HepG2 (cell line): ENCODE data around the gene NFKB2. TPM values are rescaled to one million over a fixed set of nuclear protein-coding genes. Genes with fewer than 3 reads are reported as not detected.

Source experiments
- ARNT ChIP-seq: fragments of 450-650 bp; IDR thresholded peaks from 2 replicates; pipeline ENCODE4 v1.6.1; 2017
- CREB1 ChIP-seq, 2 experiments: fragments of 450-650 bp in 1 of 2; IDR thresholded peaks; 2 replicates each; pipeline ENCODE4 v1.6.1; 2016 to 2017; ENCODE audit warnings: control low read depth in 1 of 2, mild to moderate bottlenecking in 1 of 2, missing compliant biosample characterization in 1 of 2, missing genetic modification characterization in 1 of 2
- GABPA ChIP-seq, 2 experiments: IDR thresholded peaks; 2 replicates each; pipeline ENCODE4 v1.6.1; 2011 to 2016; ENCODE audit warnings: low read depth in 2 of 2, low read length in 1 of 2, missing biosample characterization in 1 of 2, missing genetic modification characterization in 1 of 2
- KDM4B ChIP-seq: sonication (generic); formaldehyde crosslinking; IDR thresholded peaks from 2 replicates; pipeline ENCODE4 v1.4.0; 2020; ENCODE audit warnings: missing genetic modification reagents
- KLF6 ChIP-seq: IDR thresholded peaks from 2 replicates; pipeline ENCODE4 v1.8.0; 2016; ENCODE audit warnings: missing biosample characterization, missing genetic modification reagents
- MEIS1 ChIP-seq: sonication (generic); formaldehyde crosslinking; IDR thresholded peaks from 2 replicates; pipeline ENCODE4 v1.9.0; 2021; ENCODE audit warnings: mild to moderate bottlenecking, missing genetic modification reagents, moderate library complexity, borderline replicate concordance
- MXD4 ChIP-seq: IDR thresholded peaks from 2 replicates; pipeline ENCODE4 v1.6.1; 2016; ENCODE audit warnings: mild to moderate bottlenecking, missing biosample characterization, missing genetic modification reagents
- POLR2A ChIP-seq, 2 experiments: IDR thresholded peaks; 2 replicates each; pipeline ENCODE4 v1.6.1; 2011; ENCODE audit warnings: low read depth in 2 of 2, low read length in 2 of 2, mild to moderate bottlenecking in 1 of 2, moderate library complexity in 1 of 2; ENCODE audit not compliant: insufficient read depth in 1 of 2
- SOX5 ChIP-seq: IDR thresholded peaks from 2 replicates; pipeline ENCODE4 v1.6.1; 2016; ENCODE audit warnings: borderline replicate concordance
- SSRP1 ChIP-seq: IDR thresholded peaks from 2 replicates; pipeline ENCODE4 v1.6.1; 2016; ENCODE audit warnings: control low read depth
- SYNCRIP ChIP-seq: fragments of 200-400 bp; formaldehyde crosslinking; IDR thresholded peaks from 2 replicates; pipeline ENCODE4 v1.6.1; 2018; ENCODE audit warnings: mild to moderate bottlenecking, low read depth, low read length; ENCODE audit not compliant: insufficient read depth
- TAF15 ChIP-seq: fragments of 200-400 bp; formaldehyde crosslinking; IDR thresholded peaks from one replicate; pipeline ENCODE4 v1.6.1; 2018; ENCODE audit warnings: mild to moderate bottlenecking, low read depth, low read length; ENCODE audit not compliant: poor library complexity, severe bottlenecking
- ZBTB1 ChIP-seq: sonication (generic); formaldehyde crosslinking; IDR thresholded peaks from 2 replicates; pipeline ENCODE4 v1.4.0; 2020; ENCODE audit warnings: missing genetic modification reagents, borderline replicate concordance
- ZMYM3 ChIP-seq: sonication (generic); formaldehyde crosslinking; IDR thresholded peaks from 2 replicates; pipeline ENCODE4 v1.5.1; 2020; ENCODE audit warnings: mild to moderate bottlenecking, missing genetic modification reagents
- ZNF20 ChIP-seq: sonication (generic); formaldehyde crosslinking; IDR thresholded peaks from 2 replicates; pipeline ENCODE4 v1.4.0; 2020; ENCODE audit warnings: mild to moderate bottlenecking, moderate library complexity, missing genetic modification reagents
- ZNF230 ChIP-seq: sonication (generic); formaldehyde crosslinking; IDR thresholded peaks from 2 replicates; pipeline ENCODE4 v1.4.0; 2020; ENCODE audit warnings: mild to moderate bottlenecking, missing genetic modification reagents
- ZNF33A ChIP-seq: sonication (generic); formaldehyde crosslinking; IDR thresholded peaks from 2 replicates; pipeline ENCODE4 v1.5.1; 2020; ENCODE audit warnings: missing genetic modification reagents, mild to moderate bottlenecking, moderate library complexity, borderline replicate concordance
- ZNF772 ChIP-seq: sonication (generic); formaldehyde crosslinking; IDR thresholded peaks from 2 replicates; pipeline ENCODE4 v1.5.0; 2020; ENCODE audit warnings: mild to moderate bottlenecking, missing genetic modification reagents
- ZNF850 ChIP-seq: sonication (generic); formaldehyde crosslinking; conservative IDR thresholded peaks from 2 replicates; pipeline ENCODE4 v1.9.0; 2021; ENCODE audit warnings: mild to moderate bottlenecking, missing genetic modification reagents
- polyA plus RNA-seq, 8 experiments: library from polyadenylated mRNA; depleted of rRNA in 3 of 8; stranded (reverse) in 7 of 8; unstranded in 1 of 8; fragments of >200 nt; fragmentation: Illumina TruSeq in 4 of 8; extraction: Trizol in 4 of 8; gene quantifications; 2 replicates each; pipeline versions ENCODE4 v1.2.1 to v1.2.3, GENCODE V29; 2011 to 2016; ENCODE audit warnings: low read depth in 4 of 8, missing spikeins in 1 of 8, mixed read lengths in 1 of 8; ENCODE audit not compliant: insufficient read depth in 1 of 8
- total RNA-seq, 5 experiments: library from RNA; depleted of rRNA; stranded (reverse); fragments of >200 nt; fragmentation: Illumina TruSeq; extraction: Trizol; gene quantifications; 2 replicates each; pipeline ENCODE4 v1.2.3, GENCODE V29; 2016; ENCODE audit warnings: low read depth in 1 of 5
- TF ChIP-seq, protein P1 (sequence below): sonication (generic); formaldehyde crosslinking; IDR thresholded peaks from 2 replicates; pipeline ENCODE4 v1.4.0; 2020; ENCODE audit warnings: missing genetic modification reagents
- TF ChIP-seq, protein P2 (sequence below): sonication (generic); formaldehyde crosslinking; IDR thresholded peaks from 2 replicates; pipeline ENCODE4 v1.8.0; 2022; ENCODE audit warnings: mild to moderate bottlenecking, missing genetic modification reagents
- TF ChIP-seq, protein P3 (sequence below): sonication (generic); formaldehyde crosslinking; IDR thresholded peaks from 2 replicates; pipeline ENCODE4 v1.4.0; 2020; ENCODE audit warnings: missing genetic modification reagents

NFKB2 gene
- total and polyA plus RNA-seq, 2 of the 13 experiments (the other 11 are each of a cell fraction or from before 2014, with no cell fraction given), result 7.7 to 12.5 TPM

DNA sequence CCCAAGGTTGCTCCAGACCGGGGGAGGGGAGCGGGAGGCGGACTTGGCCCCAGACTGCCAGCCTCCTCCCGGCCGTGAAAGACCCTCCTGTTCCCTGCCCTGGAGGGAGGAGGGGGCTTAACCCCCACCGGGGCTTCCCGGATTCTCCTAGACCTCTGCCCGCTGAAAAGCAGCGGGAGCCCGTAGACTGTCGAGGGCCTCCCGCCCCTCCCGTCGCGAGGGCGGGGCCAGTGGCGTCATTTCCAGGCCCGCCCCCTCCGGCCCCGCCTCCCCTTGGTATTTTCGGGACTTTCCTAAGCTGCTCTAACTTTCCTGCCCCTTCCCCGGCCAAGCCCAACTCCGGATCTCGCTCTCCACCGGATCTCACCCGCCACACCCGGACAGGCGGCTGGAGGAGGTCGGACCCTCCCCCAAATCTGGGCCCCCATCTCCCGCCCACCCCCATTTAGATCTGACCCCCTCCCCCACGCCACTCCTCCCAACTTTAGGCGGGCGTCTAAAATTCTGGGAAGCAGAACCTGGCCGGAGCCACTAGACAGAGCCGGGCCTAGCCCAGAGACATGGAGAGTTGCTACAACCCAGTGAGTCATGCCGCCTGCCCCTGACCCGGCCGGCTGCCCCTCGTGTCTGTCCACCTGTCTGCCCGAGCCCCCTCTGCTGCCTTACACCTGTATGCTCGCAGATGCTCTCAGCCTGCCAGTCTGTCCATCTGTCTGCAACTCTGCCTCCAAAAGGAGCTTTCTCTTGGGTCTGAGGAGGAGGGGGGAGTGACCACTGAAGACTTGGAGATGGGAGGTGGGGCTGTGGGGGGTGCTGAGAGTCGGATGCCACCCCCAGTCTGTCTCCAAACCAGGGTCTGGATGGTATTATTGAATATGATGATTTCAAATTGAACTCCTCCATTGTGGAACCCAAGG, at the start of gene NFKB2 (continued):
- TF ChIP-seq, protein P1, sequence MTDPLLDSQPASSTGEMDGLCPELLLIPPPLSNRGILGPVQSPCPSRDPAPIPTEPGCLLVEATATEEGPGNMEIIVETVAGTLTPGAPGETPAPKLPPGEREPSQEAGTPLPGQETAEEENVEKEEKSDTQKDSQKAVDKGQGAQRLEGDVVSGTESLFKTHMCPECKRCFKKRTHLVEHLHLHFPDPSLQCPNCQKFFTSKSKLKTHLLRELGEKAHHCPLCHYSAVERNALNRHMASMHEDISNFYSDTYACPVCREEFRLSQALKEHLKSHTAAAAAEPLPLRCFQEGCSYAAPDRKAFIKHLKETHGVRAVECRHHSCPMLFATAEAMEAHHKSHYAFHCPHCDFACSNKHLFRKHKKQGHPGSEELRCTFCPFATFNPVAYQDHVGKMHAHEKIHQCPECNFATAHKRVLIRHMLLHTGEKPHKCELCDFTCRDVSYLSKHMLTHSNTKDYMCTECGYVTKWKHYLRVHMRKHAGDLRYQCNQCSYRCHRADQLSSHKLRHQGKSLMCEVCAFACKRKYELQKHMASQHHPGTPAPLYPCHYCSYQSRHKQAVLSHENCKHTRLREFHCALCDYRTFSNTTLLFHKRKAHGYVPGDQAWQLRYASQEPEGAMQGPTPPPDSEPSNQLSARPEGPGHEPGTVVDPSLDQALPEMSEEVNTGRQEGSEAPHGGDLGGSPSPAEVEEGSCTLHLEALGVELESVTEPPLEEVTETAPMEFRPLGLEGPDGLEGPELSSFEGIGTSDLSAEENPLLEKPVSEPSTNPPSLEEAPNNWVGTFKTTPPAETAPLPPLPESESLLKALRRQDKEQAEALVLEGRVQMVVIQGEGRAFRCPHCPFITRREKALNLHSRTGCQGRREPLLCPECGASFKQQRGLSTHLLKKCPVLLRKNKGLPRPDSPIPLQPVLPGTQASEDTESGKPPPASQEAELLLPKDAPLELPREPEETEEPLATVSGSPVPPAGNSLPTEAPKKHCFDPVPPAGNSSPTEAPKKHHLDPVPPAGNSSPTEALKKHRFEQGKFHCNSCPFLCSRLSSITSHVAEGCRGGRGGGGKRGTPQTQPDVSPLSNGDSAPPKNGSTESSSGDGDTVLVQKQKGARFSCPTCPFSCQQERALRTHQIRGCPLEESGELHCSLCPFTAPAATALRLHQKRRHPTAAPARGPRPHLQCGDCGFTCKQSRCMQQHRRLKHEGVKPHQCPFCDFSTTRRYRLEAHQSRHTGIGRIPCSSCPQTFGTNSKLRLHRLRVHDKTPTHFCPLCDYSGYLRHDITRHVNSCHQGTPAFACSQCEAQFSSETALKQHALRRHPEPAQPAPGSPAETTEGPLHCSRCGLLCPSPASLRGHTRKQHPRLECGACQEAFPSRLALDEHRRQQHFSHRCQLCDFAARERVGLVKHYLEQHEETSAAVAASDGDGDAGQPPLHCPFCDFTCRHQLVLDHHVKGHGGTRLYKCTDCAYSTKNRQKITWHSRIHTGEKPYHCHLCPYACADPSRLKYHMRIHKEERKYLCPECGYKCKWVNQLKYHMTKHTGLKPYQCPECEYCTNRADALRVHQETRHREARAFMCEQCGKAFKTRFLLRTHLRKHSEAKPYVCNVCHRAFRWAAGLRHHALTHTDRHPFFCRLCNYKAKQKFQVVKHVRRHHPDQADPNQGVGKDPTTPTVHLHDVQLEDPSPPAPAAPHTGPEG (CRISPR knock-in tag), result no peak
- TF ChIP-seq CREB1 (IDR thresholded peaks at IDR 0.05) (peak; percentile 78), CREB1 (CRISPR knock-in tag; IDR thresholded peaks at IDR 0.05) (peak; percentile 89), MEIS1 (no peak), ZBTB1 (no peak), TAF15 (no peak), ZNF33A (0 out of 2 replicates have a peak, but pooled peaks have one; percentile 36), MXD4 (CRISPR knock-in tag) (no peak), SOX5 (CRISPR knock-in tag) (no peak), ZNF772 (CRISPR knock-in tag) (no peak), ZNF230 (CRISPR knock-in tag) (no peak), ZNF20 (CRISPR knock-in tag) (no peak), SSRP1 (CRISPR knock-in tag) (no peak), SYNCRIP (no peak), ZNF850 (CRISPR knock-in tag) (no peak), ZMYM3 (CRISPR knock-in tag) (no peak), ARNT (no peak), GABPA (IDR thresholded peaks at IDR 0.05; ENCODE audit: low read depth, low read length) (no peak), GABPA (CRISPR knock-in tag; IDR thresholded peaks at IDR 0.05; ENCODE audit: low read depth) (peak; percentile 83), POLR2A (IDR thresholded peaks at IDR 0.05; ENCODE audit: insufficient read depth in 1 of 2, low read depth in 2 of 2, low read length in 2 of 2) (peak in 1 of 2 experiments; percentile 54; a peak in 1 of 4 replicates), KLF6 (CRISPR knock-in tag) (0 out of 2 replicates have a peak, but pooled peaks have one; percentile 20), KDM4B (CRISPR knock-in tag) (no peak)
- TF ChIP-seq, protein P2, sequence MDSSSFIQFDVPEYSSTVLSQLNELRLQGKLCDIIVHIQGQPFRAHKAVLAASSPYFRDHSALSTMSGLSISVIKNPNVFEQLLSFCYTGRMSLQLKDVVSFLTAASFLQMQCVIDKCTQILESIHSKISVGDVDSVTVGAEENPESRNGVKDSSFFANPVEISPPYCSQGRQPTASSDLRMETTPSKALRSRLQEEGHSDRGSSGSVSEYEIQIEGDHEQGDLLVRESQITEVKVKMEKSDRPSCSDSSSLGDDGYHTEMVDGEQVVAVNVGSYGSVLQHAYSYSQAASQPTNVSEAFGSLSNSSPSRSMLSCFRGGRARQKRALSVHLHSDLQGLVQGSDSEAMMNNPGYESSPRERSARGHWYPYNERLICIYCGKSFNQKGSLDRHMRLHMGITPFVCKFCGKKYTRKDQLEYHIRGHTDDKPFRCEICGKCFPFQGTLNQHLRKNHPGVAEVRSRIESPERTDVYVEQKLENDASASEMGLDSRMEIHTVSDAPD (CRISPR knock-in tag), result no peak
- TF ChIP-seq, protein P3, sequence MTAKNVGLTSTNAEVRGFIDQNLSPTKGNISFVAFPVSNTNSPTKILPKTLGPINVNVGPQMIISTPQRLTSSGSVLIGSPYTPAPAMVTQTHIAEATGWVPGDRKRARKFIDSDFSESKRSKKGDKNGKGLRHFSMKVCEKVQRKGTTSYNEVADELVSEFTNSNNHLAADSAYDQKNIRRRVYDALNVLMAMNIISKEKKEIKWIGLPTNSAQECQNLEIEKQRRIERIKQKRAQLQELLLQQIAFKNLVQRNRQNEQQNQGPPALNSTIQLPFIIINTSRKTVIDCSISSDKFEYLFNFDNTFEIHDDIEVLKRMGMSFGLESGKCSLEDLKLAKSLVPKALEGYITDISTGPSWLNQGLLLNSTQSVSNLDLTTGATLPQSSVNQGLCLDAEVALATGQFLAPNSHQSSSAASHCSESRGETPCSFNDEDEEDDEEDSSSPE (CRISPR knock-in tag), result peak; percentile 59; the same call in 1 of the 2 replicates
